HG03175 (cell line): ENCODE results near the gene CDH4.
"Not testable (repeated sequence)": the region's sequence is repeated elsewhere in the genome, so short reads cannot be mapped to it uniquely, and the experiment has no call there.

Source experiments
- ATAC-seq: cut with Tn5 transposase; IDR thresholded peaks from one replicate; pipeline ENCODE4 v1.9.1; 2021; ENCODE audit warnings: mild to moderate bottlenecking, moderate library complexity; ENCODE audit not compliant: unreplicated experiment

Gene CDH4

DNA sequence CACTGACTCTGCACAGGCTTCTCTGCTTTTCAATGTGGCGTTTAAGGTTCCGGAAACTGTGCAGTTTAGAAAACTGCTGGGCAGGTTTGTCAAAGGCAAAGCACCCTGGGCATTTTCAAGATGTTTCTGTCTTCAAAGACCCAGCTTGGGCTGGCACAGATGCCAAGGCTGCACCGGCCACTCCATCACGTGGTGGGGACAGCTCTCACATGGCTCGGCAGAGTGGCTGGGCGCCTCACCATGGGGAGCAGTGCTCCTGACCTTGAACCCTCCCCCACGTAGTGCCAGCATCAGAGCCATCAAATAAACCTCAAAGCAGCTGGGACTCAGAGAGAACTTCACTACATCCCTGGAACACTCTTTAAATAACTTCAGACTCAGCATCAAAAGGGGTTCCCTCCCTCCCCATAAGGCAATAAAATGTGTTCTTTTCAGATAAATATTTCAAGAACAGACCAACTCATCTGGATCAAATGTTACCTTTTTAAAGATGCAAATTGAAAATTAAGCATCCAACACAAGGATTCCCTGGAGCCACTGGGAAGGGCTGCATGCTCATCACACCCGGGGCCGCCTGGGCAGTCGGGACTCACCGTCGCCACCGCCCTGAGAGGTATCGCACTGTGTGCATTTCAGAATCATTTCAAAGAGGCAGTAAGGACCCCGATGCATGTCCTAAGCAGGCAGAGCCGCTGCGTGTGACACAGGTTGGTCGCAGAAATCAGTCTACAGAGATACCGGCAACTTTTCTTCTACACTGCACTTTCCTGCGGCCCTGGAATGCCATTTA lies 157.1 kb downstream of the CDH4 start:
- no peak for ATAC-seq

DNA sequence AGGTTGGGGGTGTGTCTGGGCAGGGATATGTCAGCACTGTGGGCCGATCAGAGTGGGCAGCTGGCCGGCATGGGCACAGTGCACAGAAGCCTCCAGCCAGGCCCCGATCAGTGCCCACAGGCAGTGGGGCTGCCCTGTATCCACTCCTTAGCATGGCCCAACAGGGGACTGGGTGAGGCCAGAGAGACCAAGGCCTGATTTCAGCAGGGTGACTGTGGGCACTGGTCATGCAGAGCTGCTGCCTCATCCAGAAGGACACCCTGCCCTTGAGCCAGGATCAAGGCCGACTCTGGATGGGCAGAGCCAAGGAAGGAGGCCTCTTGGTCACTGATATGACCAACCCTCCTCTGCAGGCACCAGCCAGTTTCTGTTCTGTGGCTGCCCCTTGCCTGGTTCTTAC lies 159.7 kb downstream of the CDH4 start:
- no peak for ATAC-seq

DNA sequence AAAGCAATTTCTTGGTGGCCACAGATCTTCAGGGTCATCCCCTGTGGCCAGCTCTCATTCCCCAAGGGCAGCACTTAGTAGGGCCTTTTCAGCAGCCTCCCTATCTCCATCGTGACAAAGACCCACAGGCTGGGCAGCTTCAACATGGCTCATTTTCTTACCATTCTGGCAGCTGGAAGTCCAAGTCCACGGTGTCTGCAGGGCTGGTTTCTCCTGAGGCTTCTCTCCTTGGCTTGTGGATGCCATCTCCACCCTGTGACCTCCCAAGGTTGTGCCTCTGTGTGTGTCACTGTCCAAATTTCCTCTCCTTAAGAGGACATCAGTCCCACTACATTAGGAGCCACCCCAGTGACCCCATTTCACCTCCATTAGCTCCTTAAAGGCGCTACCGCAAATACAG lies 161.7 kb downstream of the CDH4 start:
- ATAC-seq: no peak

DNA sequence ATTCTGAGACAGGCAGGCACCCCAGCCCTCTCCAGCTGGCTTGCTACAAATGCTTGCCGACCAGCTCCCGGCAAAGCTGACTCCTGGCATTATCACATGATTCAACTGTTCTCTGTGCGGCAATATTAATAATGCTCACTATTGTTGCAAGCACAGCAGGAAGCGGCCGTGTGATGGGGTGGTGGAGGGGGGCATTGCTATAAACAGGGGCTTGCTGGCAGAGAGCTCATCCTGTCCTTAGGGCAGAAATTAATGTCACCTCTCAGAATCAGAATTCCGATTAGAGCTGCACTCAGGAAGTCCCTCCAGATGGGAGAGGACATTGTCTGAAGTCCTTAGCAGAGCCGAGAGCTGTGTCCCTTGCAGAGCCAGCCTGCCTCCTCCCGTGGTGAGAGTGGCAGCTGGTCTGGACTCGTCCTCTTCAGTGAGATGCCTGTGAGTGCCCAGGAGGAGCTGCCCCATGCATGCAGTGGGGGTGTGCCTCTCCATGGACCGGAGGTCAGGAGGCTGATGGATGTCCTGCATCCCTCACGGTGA lies 162.5 kb downstream of the CDH4 start:
- no peak for ATAC-seq

DNA sequence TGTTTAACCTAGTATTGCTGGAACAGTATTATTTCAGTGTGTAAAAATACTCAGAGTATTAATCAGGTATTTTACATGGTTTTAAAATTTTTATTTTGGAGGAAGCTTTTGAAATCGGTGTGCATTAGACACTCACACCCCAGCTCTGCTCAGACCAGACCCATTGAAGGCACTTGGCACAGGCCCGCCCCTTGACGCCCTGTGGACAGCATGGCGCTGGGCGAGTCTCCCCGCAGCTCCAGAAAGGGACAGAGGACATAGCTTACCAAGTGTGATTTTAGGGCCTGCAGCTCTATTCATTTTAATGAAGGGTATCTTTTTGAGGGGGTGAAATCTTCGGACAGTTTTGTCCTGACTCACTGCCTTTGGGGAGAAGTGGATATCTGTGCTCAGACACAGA lies 164.5 kb downstream of the CDH4 start:
- no peak for ATAC-seq

DNA sequence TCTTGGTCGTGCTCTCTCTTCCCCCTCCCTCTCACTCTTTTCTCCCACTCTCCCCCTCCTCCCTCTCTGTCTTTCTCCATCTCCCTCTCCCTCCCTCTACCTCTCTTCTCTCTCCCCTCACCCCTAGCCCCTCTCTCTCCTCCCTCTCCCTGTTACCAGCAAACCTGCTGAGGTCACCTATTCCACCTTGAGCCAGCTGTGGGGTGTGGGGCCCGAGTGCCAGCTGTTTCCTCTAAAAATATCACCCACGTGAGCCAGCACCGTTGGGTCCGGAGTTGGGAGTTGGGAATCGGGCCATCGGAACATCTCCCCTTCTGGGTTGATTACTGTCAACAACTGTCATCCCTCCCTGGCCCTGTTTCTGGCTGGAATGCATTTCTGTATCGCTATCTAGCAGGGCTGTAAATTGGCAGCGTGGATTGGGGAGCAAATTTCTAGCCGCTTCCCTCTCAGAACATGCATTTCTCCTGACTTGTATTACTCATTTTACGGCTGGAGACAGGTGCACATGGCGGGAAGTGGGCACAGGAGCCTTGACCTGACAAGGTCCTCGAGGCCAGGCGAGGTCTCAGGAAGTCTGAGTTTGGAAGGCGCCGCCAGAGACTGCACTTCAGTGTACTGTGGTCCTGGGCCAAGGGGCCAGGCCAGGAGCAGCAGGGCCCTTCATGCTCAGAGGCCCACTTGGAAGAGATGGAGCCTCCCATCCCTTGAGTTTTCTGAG lies 165.3 kb downstream of the CDH4 start:
- no peak for ATAC-seq

DNA sequence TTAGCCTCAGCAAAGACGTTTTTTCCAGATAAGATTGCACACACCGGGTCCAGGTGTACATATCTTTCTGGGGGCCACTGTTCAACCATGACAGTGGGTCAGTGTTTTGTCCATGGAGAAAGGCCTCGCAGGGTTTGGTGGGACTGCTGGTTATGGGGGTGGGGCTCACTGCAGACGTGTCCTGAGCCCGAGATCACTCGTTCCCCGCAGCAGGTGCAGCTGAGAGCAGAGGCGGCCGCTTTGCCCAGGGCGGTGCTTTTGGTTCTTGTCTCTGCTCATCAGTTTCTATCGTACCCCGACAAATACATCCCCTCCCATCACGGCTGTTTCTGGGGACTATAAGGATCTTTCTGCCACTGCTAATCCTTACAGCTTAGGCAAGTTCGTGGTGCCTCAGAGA lies 166.9 kb downstream of the CDH4 start:
- no peak for ATAC-seq

DNA sequence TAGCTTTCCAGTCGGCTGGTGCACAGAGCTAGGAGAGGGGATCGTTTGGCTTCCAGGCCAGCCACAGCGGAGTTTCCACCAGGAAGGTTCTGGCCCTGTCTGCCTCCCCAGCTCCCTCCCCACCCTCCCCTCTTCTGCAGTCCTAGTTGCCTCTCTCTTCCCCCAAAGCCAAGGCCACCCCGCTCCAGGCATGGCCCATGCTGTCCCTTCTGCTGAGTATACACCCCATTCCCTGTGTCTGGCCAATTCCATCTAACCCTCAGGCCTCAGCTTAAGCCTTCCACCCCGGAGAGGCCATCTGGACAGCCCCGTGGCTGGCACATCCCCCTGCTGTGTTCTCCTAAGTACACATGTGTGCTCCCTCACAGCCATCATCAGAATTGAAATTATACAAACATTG lies 167.4 kb downstream of the CDH4 start:
- no peak for ATAC-seq

DNA sequence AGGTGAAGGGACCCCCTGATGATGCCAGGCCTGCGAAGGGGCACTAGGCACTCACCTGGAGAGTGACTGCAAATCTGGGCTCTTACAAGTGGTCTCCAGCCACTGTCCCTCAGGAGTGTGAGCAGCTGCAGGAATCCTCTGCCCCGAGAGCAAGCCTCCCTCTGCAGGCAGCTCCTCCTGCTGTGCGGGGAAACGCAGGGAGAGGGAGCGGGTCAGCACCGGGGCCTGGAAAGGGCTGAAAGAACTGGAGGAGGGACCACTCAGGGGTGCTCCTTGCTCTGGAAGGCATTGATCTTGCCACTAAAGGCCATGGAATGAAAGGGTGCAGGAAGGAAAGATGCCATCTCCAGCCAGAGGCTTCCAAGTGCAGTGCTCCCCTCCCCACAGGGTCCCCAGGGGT lies 168.0 kb downstream of the CDH4 start:
- ATAC-seq: no peak

DNA sequence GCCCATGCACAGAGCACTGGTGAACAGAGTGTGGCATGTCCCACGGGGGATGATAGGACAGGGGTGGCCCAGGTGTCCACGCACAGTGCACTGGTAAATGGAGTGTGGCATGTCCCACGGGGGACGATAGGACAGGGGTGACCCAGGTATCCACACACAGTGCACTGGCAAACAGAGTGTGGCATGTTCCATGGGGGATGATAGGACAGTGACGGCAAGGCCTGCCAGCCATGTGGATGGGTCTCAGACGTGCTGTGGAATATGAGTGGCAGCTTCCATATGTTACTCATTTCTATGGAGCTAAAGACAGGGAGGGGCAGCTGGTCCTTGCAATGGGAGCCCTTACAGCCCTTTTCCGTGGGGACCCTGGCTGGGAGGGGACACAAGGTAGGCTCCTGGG lies 168.7 kb downstream of the CDH4 start:
- no peak for ATAC-seq

DNA sequence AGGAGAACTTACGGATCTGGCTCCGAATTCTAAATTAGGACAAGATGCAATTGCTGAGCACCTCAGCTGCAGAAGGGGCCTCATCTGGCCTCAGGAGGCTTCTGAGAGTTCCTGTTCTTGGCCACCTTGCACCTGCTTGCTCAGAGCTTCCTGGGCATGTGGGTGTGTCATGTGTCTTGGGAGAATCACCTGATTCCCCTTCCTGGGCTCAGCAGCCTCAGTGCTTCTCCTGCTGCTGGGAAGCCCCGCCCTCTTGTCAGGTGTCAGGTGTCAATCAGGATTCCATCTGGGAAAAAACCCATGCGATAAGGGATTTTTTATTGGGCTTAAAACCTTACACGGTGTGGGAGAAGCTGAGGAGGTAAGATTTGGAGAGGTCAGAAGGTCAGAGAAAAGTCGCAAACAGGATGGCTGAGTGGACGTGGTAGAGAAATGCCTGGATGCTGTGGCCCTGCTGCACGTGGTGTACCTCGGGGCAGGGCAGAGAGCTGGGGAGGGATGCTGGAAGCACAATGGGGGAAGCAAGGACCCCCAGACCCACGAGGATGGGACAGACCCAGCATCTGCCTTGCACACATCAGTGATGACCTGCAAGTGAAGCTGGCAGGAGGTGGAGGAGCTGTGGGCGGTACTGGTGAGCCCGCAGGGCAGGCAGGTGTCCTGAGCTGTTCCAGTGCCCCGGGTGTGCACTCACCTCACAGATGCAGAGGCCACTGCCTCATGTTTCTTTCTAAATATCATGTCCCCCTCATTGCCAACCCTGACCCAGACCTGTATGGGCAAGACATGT lies 170.8 kb downstream of the CDH4 start:
- ATAC-seq: no peak

DNA sequence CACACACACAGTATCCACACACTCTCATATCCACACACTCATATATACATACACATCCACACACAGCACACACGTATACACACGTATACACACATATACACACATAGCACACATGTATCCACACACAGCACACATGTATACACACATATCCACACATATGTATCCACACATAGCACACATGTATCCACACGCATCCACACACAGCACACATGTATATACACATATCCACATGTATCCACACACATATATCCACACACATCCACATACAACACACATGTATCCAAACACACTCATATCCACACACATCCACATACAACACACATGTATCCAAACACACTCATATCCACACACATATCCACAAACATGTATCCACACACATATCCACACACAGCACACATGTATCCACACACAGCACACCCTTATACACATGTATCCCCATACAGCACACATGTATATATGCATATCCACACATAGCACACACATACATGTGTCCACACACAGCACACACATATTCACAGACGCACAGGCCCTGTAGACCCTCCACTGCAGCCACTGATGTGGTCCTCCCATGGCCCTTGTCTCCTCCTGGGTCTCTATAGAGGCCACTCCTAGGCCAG lies 172.1 kb downstream of the CDH4 start:
- no peak for ATAC-seq

DNA sequence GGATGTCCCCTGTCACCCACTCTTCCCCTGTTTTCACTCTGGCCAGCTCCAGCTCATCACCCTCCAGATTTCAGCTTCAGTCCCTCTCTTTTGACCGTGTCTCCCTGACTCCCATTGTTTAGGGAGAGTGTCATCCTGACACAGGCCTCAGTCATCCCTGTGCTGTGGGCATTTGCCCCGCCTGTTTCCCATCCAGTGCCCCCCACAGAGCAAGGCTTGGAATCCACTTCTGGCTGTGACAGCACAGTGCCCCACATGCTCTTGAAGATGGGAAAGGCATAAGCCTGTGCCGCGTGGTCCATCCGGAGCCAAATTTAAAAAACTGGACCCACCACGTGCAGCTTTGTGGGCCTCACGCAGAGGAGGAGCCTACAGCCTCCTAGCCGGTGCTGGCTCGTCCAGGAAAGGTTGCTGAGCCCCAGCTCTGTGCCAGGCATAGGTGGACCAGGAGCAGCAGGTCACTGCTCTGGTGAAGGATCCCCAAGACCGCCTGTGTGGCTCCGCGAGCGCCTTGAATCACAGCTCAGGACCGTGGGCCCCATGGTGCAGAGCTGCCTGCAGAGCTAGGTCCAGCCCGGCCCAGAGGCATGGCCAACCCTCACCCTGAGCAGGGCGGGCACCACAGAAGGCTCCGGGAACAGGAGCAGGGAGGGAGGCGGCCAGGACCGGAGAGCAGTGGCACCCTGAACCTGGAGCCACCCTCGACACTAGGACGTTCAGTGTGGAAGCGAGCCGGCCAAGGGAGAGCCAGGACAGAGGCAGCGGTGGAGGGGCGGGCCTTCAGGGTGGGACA lies 172.8 kb downstream of the CDH4 start:
- ATAC-seq: no peak

DNA sequence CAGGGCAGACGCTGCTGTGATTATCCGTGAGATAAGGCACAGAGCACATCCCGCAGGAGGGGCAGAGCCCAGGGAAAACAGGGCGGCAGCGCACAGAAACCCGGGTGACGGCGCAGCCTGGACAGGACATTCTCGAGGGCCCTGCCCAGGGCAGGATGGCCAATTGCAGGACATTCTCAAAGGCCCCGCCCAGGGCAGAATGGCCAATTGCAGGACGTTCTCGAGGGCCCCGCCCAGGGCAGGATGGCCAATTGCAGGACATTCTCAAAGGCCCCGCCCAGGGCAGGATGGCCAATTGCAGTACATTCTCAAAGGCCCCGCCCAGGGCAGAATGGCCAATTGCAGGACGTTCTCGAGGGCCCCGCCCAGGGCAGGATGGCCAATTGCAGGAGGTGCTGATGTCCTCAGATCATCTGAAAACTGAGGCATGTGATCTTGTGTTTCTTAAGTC lies 173.5 kb downstream of the CDH4 start:
- not testable (repeated sequence) for ATAC-seq

DNA sequence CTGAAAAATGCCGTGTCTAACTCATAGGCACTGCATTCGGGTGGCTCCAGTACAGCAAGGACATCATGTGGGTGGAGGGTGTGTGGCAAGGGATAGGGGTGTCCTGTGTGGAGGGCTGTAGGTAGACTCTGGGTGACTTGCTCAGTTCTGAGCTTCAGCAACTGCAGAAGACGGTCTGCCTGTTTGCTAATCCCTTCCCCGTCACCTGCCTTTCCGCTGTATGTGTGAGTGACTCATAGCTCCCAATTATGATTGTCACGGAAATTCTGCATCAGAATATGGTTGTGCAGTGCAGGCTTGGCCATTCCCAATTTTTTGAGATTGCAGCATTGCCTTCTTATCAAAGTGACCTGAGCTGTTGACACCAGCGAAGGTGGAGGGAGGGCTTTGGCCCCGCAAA lies 174.3 kb downstream of the CDH4 start:
- no peak for ATAC-seq

DNA sequence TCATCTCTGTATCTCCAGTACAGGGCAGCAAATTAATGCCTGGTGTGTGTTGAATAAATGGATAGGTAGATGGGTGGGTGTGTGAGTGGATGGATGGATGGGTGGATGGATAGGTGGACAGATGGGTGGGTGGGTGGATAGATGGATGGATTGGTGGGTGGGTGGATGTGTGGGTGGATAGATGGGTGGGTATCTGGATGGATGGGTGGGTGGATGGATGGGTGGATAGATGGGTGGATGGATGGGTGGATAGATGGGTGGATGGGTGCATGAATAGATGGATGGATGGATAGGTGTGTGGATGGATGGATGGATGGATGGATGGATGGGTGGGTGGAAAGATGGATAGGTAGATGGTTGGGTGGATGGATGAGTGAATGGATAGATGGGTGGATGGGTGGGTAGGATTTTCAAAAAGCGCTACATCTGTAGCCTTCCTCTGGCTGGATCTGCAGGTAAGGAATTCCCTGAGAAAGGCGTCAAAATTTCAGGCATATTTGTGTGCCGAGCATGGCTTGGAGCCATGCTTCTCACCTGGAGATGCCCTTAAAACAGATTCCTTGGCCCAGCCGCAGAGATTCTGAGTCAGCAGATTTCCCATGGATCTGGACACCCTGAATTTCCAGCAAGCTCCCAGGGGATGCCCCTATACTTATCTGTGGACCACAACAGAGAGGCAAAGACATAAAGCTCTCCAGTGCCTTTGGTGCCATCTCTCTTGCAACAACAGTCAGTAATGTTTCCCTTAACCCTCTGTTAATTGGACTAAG lies 177.6 kb downstream of the CDH4 start:
- ATAC-seq: no peak

DNA sequence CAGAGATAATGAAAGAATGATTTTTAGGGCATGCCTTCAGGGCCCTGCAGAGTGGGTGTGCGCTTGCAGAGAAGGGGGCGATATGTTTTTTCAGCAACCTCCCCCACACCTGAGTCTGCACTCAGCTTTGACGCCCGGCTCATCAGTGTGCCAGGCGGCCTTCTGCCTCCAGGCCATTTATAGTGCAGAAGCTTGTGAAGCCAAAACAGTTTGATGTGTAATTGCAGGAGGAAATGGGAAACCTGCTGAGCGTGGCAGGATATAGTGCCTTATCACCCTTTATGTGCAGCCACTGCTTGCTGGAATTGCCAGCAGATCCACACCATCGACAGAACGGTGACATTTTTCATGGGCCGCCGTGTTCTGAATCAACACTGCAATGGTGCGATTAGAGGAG lies 178.2 kb downstream of the CDH4 start:
- ATAC-seq: no peak

DNA sequence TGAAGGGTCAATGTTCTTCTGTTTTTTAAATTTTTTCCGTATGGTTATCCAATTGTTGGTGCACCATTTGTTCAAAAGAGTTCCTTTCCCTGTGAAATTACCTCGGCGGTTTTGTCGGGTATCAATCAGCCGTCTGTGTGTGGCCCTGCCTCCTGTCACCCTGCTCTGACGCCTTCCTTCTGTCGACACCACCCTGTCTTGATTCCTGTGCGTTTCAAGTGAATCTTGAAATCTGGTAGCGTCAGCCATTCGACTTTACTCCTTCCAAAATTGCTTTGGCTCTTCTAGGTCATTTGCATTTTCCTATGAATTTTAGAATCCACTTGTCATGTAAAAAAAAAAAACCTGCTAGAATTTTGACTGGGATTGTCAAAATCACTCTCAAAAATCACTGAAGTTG lies 181.1 kb downstream of the CDH4 start:
- ATAC-seq: no peak

DNA sequence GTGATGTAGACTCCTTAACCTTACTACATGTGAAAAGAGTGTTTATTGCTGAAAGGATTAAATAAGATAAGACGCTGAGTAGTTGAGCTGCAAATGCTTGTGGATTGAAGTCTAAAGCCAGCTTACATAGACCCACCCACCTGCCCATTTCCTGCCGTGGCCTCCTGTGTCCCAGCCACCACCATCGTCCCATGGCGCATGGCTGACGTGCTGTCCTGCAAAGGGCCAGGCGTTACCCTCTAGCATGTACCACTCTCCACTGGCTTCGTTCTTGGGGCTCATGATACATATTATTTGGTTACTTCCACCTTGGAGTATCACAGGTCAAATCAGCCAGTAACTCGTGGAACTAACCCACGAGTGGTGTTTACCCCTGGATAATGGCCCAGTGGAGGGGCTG lies 181.8 kb downstream of the CDH4 start:
- ATAC-seq: no peak
